Gastrocnemius medialis (tissue), 4 donors: ENCODE data around the gene NOD1.

ENCODE experiments used
- CTCF ChIP-seq, 5 experiments: fragments of 450-650 bp in 3 of 5; fragments of 200-600 bp in 2 of 5; sonication (generic) in 2 of 5; IDR thresholded peaks in 4 of 5; conservative IDR thresholded peaks in 1 of 5; 1 replicate in 4 of 5; 2 replicates in 1 of 5; pipeline ENCODE4 v1.5.1; 2016 to 2019; ENCODE audit warnings: antibody characterized with exemption in 5 of 5, mild to moderate bottlenecking in 3 of 5, moderate library complexity in 3 of 5
- POLR2A ChIP-seq, 2 donors: fragments of 450-650 bp; IDR thresholded peaks; one replicate each; pipeline ENCODE4 v1.6.1; 2017; ENCODE audit warnings: antibody characterized with exemption in 2 of 2, mild to moderate bottlenecking in 2 of 2, moderate library complexity in 2 of 2

- TF ChIP-seq POLR2A (IDR thresholded peaks at IDR 0.05): no peak
- TF ChIP-seq CTCF (IDR thresholded peaks at IDR 0.05 in 4 of 5, conservative IDR thresholded peaks at IDR 0.05 in 1 of 5): no peak
Measured at GRCh38 chr7:30519122-30519521, 40.5 kb upstream of the NOD1 start.
